Transverse colon (tissue), 4 donors: ENCODE results near the gene PPP1CA. TPM values are rescaled to one million over a fixed set of nuclear protein-coding genes. Genes with fewer than 3 reads are reported as not detected.

Experiments
- DNase-seq: peaks from one replicate; pipeline ENCODE4 v3.0.0-alpha.2; 2019
- H3K27ac ChIP-seq, 4 donors: fragments of 200-600 bp; sonication (generic); 2 replicates each; pipeline ENCODE4 v1.5.1; 2016 to 2018; ENCODE audit warnings: inconsistent platforms in 4 of 4
- H3K27me3 ChIP-seq: fragments of 200-600 bp; sonication (generic); 2 replicates; pipeline ENCODE4 v1.5.1; 2017; ENCODE audit warnings: inconsistent platforms
- H3K36me3 ChIP-seq, 4 donors: fragments of 200-600 bp; sonication (generic); 2 replicates each; pipeline ENCODE4 v1.5.1; 2017 to 2019; ENCODE audit warnings: inconsistent platforms in 4 of 4
- H3K4me1 ChIP-seq, 4 donors: fragments of 200-600 bp; sonication (generic); 2 replicates each; pipeline ENCODE4 v1.5.1; 2017 to 2020; ENCODE audit warnings: inconsistent platforms in 4 of 4
- H3K4me3 ChIP-seq, 4 donors: fragments of 200-600 bp; sonication (generic); 1 replicate in 1 of 4; 2 replicates in 3 of 4; pipeline versions ENCODE4 v1.5.1 to v1.6.1; 2017 to 2019; ENCODE audit warnings: inconsistent platforms in 4 of 4
- H3K9me3 ChIP-seq, 2 donors: fragments of 200-600 bp; sonication (generic); 2 replicates each; pipeline ENCODE4 v1.5.1; 2017 to 2019; ENCODE audit warnings: inconsistent platforms in 2 of 2
- CTCF ChIP-seq, 5 experiments: fragments of 200-600 bp in 3 of 5; fragments of 450-650 bp in 2 of 5; sonication (generic) in 3 of 5; IDR thresholded peaks; 1 replicate in 2 of 5; 2 replicates in 3 of 5; pipeline ENCODE4 v1.5.1; 2016 to 2017; ENCODE audit warnings: antibody characterized with exemption in 5 of 5, inconsistent platforms in 3 of 5, mild to moderate bottlenecking in 2 of 5, moderate library complexity in 1 of 5
- EP300 ChIP-seq: sonication (generic); formaldehyde crosslinking; IDR thresholded peaks from one replicate; pipeline ENCODE4 v1.6.1; 2017; ENCODE audit warnings: antibody characterized with exemption, low read depth
- POLR2A ChIP-seq: fragments of 450-650 bp; IDR thresholded peaks from one replicate; pipeline ENCODE4 v1.6.1; 2016; ENCODE audit warnings: antibody characterized with exemption, mild to moderate bottlenecking, moderate library complexity
- POLR2AphosphoS5 ChIP-seq, 3 donors: sonication (generic); formaldehyde crosslinking; IDR thresholded peaks; one replicate each; pipeline ENCODE4 v1.6.1; 2016; ENCODE audit warnings: antibody characterized with exemption in 3 of 3
- WGBS, 2 donors: methylation state at CpG; one replicate each; pipeline ENCODE4 v1.1.5; 2018; ENCODE audit warnings: low coverage in 1 of 2; 5-methylcytosine and 5-hydroxymethylcytosine counted together
- in situ Hi-C, 4 donors: fragments of 200-750 bp; cut with MboI; loops; one replicate each; pipeline versions ENCODE4 v1.15.0 to v1.15.1; 2017; ENCODE audit warnings: low sequenced_read_pairs in 3 of 4, low pct_ligation_motif_present in 1 of 4, low pct_unique_long_range_greater_than_20kb in 1 of 4
- intact Hi-C: fragments of 100-400 bp; cut with DNase I; formaldehyde crosslinking; loops from one replicate; pipeline ENCODE4 v1.15.1; 2023; ENCODE audit warnings: low total_unique reads
- total RNA-seq, 4 donors: library from RNA; depleted of rRNA; stranded (reverse); fragments of >200 nt; gene quantifications; one replicate each; pipeline ENCODE4 v1.1.0, GENCODE V29; 2016

The PPP1CA gene
- total RNA-seq, 4 donors from 2014 or later: 83.0 to 251 (median 163) TPM

- peaks cover 41 to 54% (median 47%) of the 10 kb centered on the region in 4 donors for H3K4me1 ChIP-seq
- peak; percentile 81 for DNase-seq
- intact Hi-C loops: loop anchor here (1.0 kb wide), 1 partner anchor 25 kb away; no protein-coding TSS in a partner anchor
- WGBS, 2 donors: 12% methylated on average over 3 of the region's 3 CpGs; no CpG with 5 or more reads in 1 of the 2 donors
- TF ChIP-seq POLR2AphosphoS5 (IDR thresholded peaks at IDR 0.05) (peak; percentile 53 to 79 (median 74)), POLR2A (peak; percentile 77), CTCF (IDR thresholded peaks at IDR 0.05) (peak; percentile 93 to 99 (median 97)), EP300 (no peak)
- H3K4me3 ChIP-seq: peak overlapping the region in 2 of 4 donors; percentile 11 to 19
- H3K36me3 ChIP-seq: no peaks in the 10 kb centered on the region
- H3K9me3 ChIP-seq: no peaks in the 10 kb centered on the region
- in situ Hi-C loops: no loop called here
- H3K27ac ChIP-seq: peak overlapping the region; percentile 96 to 100 (median 99)
- no peaks in the 10 kb centered on the region for H3K27me3 ChIP-seq
Measured at GRCh38 chr11:67356864-67357561, 44.6 kb downstream of the PPP1CA start.

- Histone ChIP-seq H3K27ac (peak overlapping the region; percentile 96 to 100 (median 99)), H3K36me3 (no peaks in the 10 kb centered on the region), H3K9me3 (no peaks in the 10 kb centered on the region), H3K4me1 (peaks cover 46 to 60% (median 53%) of the 10 kb centered on the region in 4 donors), H3K4me3 (peak overlapping the region in 2 of 4 donors; percentile 11 to 19), H3K27me3 (no peaks in the 10 kb centered on the region)
- no peak for DNase-seq
- WGBS, 2 donors: 32% methylated on average over 4 of the region's 4 CpGs; no CpG with 5 or more reads in 1 of the 2 donors
- in situ Hi-C loops (no loop called here), intact Hi-C loops (no loop called here)
- TF ChIP-seq POLR2AphosphoS5 (IDR thresholded peaks at IDR 0.05) (no peak), EP300 (no peak), POLR2A (no peak), CTCF (IDR thresholded peaks at IDR 0.05) (no peak)
Measured at GRCh38 chr11:67356387-67356863, 45.2 kb downstream of the PPP1CA start.

- DNase-seq: peak; percentile 51
- peak overlapping the region in 2 of 4 donors; percentile 11 to 19 for H3K4me3 ChIP-seq
- H3K27ac ChIP-seq: peak overlapping the region; percentile 96 to 100 (median 99)
- H3K27me3 ChIP-seq: no peaks in the 10 kb centered on the region
- in situ Hi-C loops (no loop called here), intact Hi-C loops (no loop called here)
- H3K36me3 ChIP-seq: no peaks in the 10 kb centered on the region
- 20 to 57% methylated on average over 3 of the region's 4 CpGs for WGBS, 2 donors
- H3K4me1 ChIP-seq: peaks cover 52 to 65% (median 58%) of the 10 kb centered on the region in 4 donors
- TF ChIP-seq EP300 (no peak), POLR2AphosphoS5 (IDR thresholded peaks at IDR 0.05) (peak in 2 of 3 donors; percentile 47 to 51), POLR2A (peak; percentile 16)
- H3K9me3 ChIP-seq: no peaks in the 10 kb centered on the region
Measured at GRCh38 chr11:67355794-67356386, 45.8 kb downstream of the PPP1CA start.

- TF ChIP-seq POLR2A (no peak), POLR2AphosphoS5 (IDR thresholded peaks at IDR 0.05) (no peak), EP300 (no peak), CTCF (IDR thresholded peaks at IDR 0.05) (no peak)
- peak overlapping the region in 1 of 4 donors; percentile 6 for H3K4me3 ChIP-seq
Measured at GRCh38 chr11:67355023-67355793, 46.5 kb downstream of the PPP1CA start.

More at GRCh38 chr11:67355023-67355793, 46.5 kb downstream of the PPP1CA start:
- no peaks in the 10 kb centered on the region for H3K36me3 ChIP-seq
- H3K9me3 ChIP-seq: no peaks in the 10 kb centered on the region
- no peak for DNase-seq
- 54% methylated on average over 9 of the region's 11 CpGs; no CpG with 5 or more reads in 1 of the 2 donors for WGBS, 2 donors
- intact Hi-C loops (no loop called here), in situ Hi-C loops (no loop called here)
- H3K27ac ChIP-seq: peak overlapping the region; percentile 96 to 100 (median 99)
- H3K4me1 ChIP-seq: peaks cover 53 to 69% (median 62%) of the 10 kb centered on the region in 4 donors
- no peaks in the 10 kb centered on the region for H3K27me3 ChIP-seq
